ENCODE results near the gene C10orf67. TPM values are rescaled to one million over a fixed set of nuclear protein-coding genes. Genes with fewer than 3 reads are reported as not detected.

Gene C10orf67
- total and polyA plus RNA-seq, 2 experiments from 2014 or later: 0.16 TPM; not detected in 1

DNA sequence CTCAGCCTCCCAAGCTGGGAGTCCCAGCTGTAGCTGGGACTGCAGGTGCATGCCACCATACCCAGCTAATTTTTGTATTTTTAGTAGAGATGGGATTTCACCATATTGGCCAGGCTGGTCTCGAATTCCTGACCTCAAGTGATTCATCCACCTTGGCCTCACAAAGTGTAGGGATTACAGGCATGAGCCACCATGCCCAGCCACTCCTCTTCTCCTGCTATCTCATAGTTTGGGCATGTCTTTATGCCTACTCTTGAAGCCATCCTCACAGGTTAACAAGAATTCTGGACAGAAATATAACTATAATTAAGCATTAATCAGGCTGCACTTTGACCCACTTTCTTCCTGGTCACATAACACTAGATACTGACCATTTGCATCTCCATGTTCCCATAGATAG lies 28.6 kb upstream of the C10orf67 start:
- Histone ChIP-seq H3K9me2 (ENCODE audit: insufficient read depth) (no peaks in the 10 kb centered on the region), H3K4me3 (no peak overlapping the region), H3K27ac (ENCODE audit: low read depth) (no peak overlapping the region), H3K27me3 (ENCODE audit: insufficient read depth) (no peaks in the 10 kb centered on the region), H2AFZ (0 out of 2 replicates have a peak overlapping the region, but pooled peaks have one; percentile 29), H3K79me2 (replicated peaks; ENCODE audit: insufficient read depth) (no peaks in the 10 kb centered on the region), H3K4me1 (ENCODE audit: insufficient read depth) (no peaks in the 10 kb centered on the region), H3K36me3 (ENCODE audit: insufficient read depth) (no peaks in the 10 kb centered on the region), H4K20me1 (replicated peaks; ENCODE audit: insufficient read depth) (no peaks in the 10 kb centered on the region), H3F3A (replicated peaks; ENCODE audit: low read depth) (no peaks in the 10 kb centered on the region), H3K4me2 (no peak overlapping the region)
- H3K4me3 Mint-ChIP-seq: no peak overlapping the region
- no peaks in the 10 kb centered on the region for H3K9me3 Mint-ChIP-seq
- no peaks in the 10 kb centered on the region; the same call in 2 of the 3 replicates for H3K36me3 Mint-ChIP-seq (ENCODE audit: low read depth)
- H3K4me1 Mint-ChIP-seq: peaks cover 11% of the 10 kb centered on the region
- DNase-seq (ENCODE audit: low spot score): no peak
- H3K27me3 Mint-ChIP-seq (ENCODE audit: insufficient read depth, low read depth, poor library complexity): peaks cover 3% of the 10 kb centered on the region
- TF ChIP-seq EZH2 (IDR thresholded peaks at IDR 0.05; ENCODE audit: low read depth, unreplicated experiment): no peak
- no peak for TF ChIP-seq NANOG (IDR thresholded peaks at IDR 0.05; ENCODE audit: borderline replicate concordance)
- TF ChIP-seq, protein P1, sequence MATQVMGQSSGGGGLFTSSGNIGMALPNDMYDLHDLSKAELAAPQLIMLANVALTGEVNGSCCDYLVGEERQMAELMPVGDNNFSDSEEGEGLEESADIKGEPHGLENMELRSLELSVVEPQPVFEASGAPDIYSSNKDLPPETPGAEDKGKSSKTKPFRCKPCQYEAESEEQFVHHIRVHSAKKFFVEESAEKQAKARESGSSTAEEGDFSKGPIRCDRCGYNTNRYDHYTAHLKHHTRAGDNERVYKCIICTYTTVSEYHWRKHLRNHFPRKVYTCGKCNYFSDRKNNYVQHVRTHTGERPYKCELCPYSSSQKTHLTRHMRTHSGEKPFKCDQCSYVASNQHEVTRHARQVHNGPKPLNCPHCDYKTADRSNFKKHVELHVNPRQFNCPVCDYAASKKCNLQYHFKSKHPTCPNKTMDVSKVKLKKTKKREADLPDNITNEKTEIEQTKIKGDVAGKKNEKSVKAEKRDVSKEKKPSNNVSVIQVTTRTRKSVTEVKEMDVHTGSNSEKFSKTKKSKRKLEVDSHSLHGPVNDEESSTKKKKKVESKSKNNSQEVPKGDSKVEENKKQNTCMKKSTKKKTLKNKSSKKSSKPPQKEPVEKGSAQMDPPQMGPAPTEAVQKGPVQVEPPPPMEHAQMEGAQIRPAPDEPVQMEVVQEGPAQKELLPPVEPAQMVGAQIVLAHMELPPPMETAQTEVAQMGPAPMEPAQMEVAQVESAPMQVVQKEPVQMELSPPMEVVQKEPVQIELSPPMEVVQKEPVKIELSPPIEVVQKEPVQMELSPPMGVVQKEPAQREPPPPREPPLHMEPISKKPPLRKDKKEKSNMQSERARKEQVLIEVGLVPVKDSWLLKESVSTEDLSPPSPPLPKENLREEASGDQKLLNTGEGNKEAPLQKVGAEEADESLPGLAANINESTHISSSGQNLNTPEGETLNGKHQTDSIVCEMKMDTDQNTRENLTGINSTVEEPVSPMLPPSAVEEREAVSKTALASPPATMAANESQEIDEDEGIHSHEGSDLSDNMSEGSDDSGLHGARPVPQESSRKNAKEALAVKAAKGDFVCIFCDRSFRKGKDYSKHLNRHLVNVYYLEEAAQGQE (IDR thresholded peaks at IDR 0.05; ENCODE audit: unreplicated experiment): no peak
- TF ChIP-seq STAT1 (IDR thresholded peaks at IDR 0.05; ENCODE audit: unreplicated experiment): no peak
- TF ChIP-seq JUNB (IDR thresholded peaks at IDR 0.05; ENCODE audit: unreplicated experiment): no peak
- TF ChIP-seq, protein P2, sequence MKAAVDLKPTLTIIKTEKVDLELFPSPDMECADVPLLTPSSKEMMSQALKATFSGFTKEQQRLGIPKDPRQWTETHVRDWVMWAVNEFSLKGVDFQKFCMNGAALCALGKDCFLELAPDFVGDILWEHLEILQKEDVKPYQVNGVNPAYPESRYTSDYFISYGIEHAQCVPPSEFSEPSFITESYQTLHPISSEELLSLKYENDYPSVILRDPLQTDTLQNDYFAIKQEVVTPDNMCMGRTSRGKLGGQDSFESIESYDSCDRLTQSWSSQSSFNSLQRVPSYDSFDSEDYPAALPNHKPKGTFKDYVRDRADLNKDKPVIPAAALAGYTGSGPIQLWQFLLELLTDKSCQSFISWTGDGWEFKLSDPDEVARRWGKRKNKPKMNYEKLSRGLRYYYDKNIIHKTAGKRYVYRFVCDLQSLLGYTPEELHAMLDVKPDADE (IDR thresholded peaks at IDR 0.05): no peak
- TF ChIP-seq EZH2phosphoT487 (IDR thresholded peaks at IDR 0.05; ENCODE audit: unreplicated experiment): no peak
- no peak for TF ChIP-seq ZNF114 (CRISPR knock-in tag; IDR thresholded peaks at IDR 0.05)
- TF ChIP-seq ZNF331 (CRISPR knock-in tag; IDR thresholded peaks at IDR 0.05; ENCODE audit: low read depth): no peak
- no peak for TF ChIP-seq CREB1 (CRISPR knock-in tag; IDR thresholded peaks at IDR 0.05; ENCODE audit: low read depth)
- no peak for TF ChIP-seq POLR2AphosphoS5 (IDR thresholded peaks at IDR 0.05; ENCODE audit: low read depth)
- TF ChIP-seq, protein P3, sequence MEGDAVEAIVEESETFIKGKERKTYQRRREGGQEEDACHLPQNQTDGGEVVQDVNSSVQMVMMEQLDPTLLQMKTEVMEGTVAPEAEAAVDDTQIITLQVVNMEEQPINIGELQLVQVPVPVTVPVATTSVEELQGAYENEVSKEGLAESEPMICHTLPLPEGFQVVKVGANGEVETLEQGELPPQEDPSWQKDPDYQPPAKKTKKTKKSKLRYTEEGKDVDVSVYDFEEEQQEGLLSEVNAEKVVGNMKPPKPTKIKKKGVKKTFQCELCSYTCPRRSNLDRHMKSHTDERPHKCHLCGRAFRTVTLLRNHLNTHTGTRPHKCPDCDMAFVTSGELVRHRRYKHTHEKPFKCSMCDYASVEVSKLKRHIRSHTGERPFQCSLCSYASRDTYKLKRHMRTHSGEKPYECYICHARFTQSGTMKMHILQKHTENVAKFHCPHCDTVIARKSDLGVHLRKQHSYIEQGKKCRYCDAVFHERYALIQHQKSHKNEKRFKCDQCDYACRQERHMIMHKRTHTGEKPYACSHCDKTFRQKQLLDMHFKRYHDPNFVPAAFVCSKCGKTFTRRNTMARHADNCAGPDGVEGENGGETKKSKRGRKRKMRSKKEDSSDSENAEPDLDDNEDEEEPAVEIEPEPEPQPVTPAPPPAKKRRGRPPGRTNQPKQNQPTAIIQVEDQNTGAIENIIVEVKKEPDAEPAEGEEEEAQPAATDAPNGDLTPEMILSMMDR (conservative IDR thresholded peaks at IDR 0.05; ENCODE audit: low read depth in 2 of 2): no peak
- TF ChIP-seq, protein P4, sequence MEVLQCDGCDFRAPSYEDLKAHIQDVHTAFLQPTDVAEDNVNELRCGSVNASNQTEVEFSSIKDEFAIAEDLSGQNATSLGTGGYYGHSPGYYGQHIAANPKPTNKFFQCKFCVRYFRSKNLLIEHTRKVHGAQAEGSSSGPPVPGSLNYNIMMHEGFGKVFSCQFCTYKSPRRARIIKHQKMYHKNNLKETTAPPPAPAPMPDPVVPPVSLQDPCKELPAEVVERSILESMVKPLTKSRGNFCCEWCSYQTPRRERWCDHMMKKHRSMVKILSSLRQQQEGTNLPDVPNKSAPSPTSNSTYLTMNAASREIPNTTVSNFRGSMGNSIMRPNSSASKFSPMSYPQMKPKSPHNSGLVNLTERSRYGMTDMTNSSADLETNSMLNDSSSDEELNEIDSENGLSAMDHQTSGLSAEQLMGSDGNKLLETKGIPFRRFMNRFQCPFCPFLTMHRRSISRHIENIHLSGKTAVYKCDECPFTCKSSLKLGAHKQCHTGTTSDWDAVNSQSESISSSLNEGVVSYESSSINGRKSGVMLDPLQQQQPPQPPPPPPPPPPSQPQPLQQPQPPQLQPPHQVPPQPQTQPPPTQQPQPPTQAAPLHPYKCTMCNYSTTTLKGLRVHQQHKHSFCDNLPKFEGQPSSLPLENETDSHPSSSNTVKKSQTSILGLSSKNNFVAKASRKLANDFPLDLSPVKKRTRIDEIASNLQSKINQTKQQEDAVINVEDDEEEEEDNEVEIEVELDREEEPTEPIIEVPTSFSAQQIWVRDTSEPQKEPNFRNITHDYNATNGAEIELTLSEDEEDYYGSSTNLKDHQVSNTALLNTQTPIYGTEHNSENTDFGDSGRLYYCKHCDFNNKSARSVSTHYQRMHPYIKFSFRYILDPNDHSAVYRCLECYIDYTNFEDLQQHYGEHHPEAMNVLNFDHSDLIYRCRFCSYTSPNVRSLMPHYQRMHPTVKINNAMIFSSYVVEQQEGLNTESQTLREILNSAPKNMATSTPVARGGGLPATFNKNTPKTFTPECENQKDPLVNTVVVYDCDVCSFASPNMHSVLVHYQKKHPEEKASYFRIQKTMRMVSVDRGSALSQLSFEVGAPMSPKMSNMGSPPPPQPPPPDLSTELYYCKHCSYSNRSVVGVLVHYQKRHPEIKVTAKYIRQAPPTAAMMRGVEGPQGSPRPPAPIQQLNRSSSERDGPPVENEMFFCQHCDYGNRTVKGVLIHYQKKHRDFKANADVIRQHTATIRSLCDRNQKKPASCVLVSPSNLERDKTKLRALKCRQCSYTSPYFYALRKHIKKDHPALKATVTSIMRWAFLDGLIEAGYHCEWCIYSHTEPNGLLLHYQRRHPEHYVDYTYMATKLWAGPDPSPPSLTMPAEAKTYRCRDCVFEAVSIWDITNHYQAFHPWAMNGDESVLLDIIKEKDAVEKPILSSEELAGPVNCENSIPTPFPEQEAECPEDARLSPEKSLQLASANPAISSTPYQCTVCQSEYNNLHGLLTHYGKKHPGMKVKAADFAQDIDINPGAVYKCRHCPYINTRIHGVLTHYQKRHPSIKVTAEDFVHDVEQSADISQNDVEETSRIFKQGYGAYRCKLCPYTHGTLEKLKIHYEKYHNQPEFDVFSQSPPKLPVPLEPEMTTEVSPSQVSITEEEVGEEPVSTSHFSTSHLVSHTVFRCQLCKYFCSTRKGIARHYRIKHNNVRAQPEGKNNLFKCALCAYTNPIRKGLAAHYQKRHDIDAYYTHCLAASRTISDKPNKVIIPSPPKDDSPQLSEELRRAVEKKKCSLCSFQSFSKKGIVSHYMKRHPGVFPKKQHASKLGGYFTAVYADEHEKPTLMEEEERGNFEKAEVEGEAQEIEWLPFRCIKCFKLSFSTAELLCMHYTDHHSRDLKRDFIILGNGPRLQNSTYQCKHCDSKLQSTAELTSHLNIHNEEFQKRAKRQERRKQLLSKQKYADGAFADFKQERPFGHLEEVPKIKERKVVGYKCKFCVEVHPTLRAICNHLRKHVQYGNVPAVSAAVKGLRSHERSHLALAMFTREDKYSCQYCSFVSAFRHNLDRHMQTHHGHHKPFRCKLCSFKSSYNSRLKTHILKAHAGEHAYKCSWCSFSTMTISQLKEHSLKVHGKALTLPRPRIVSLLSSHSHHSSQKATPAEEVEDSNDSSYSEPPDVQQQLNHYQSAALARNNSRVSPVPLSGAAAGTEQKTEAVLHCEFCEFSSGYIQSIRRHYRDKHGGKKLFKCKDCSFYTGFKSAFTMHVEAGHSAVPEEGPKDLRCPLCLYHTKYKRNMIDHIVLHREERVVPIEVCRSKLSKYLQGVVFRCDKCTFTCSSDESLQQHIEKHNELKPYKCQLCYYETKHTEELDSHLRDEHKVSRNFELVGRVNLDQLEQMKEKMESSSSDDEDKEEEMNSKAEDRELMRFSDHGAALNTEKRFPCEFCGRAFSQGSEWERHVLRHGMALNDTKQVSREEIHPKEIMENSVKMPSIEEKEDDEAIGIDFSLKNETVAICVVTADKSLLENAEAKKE (CRISPR knock-in tag; IDR thresholded peaks at IDR 0.05): no peak
- H3K27ac Mint-ChIP-seq: no peak overlapping the region
- no peak for ATAC-seq
